Loucy (cell line): ENCODE results near the gene TGM4.

Experiments
- CTCF ChIP-seq: fragments of 200-600 bp; sonication (generic); conservative IDR thresholded peaks from 2 replicates; pipeline ENCODE4 v1.5.1; 2014; ENCODE audit warnings: mild to moderate bottlenecking, antibody characterized with exemption, low read length
- EZH2phosphoT487 ChIP-seq: fragments of 200-600 bp; IDR thresholded peaks from 2 replicates; pipeline ENCODE4 v1.6.1; 2018; ENCODE audit warnings: antibody characterized with exemption, mild to moderate bottlenecking, moderate library complexity, borderline replicate concordance

GRCh38 chr3:44914936-44915335 lies 40.5 kb downstream of the TGM4 start:
- TF ChIP-seq CTCF = peak; percentile 57
- no peak for TF ChIP-seq EZH2phosphoT487
